Peyer's patch (tissue), 4 donors: Measurements from ENCODE around the gene PRPF6. TPM values are rescaled to one million over a fixed set of nuclear protein-coding genes. Genes with fewer than 3 reads are reported as not detected.
A peak's percentile ranks its signal among the peaks of the same experiment; 100 is the strongest.

Experiments used
- DNase-seq, 3 donors: peaks; one replicate each; pipeline ENCODE4 v3.0.0-alpha.2; 2017 to 2019
- H3K27ac ChIP-seq, 4 donors: fragments of 200-600 bp; sonication (generic); one replicate each; pipeline ENCODE4 v1.5.1; 2016 to 2019
- H3K27me3 ChIP-seq, 2 donors: fragments of 200-600 bp; sonication (generic); one replicate each; pipeline ENCODE4 v1.5.1; 2019
- H3K36me3 ChIP-seq, 3 donors: fragments of 200-600 bp; sonication (generic); one replicate each; pipeline ENCODE4 v1.5.1; 2016 to 2019
- H3K4me1 ChIP-seq, 4 donors: fragments of 200-600 bp; sonication (generic); one replicate each; pipeline ENCODE4 v1.5.1; 2016 to 2019
- H3K4me3 ChIP-seq, 4 donors: fragments of 200-600 bp; sonication (generic); 1 replicate in 3 of 4; 2 replicates in 1 of 4; pipeline ENCODE4 v1.5.1; 2016 to 2019; ENCODE audit warnings: mild to moderate bottlenecking in 1 of 4
- H3K9me3 ChIP-seq, 4 donors: fragments of 200-600 bp; sonication (generic); one replicate each; pipeline ENCODE4 v1.5.1; 2016 to 2019; ENCODE audit warnings: mild to moderate bottlenecking in 1 of 4
- POLR2A ChIP-seq, 2 donors: fragments of 450-650 bp; IDR thresholded peaks; one replicate each; pipeline ENCODE4 v1.5.1; 2017; ENCODE audit warnings: antibody characterized with exemption in 2 of 2, mild to moderate bottlenecking in 2 of 2, moderate library complexity in 2 of 2
- total RNA-seq, 4 donors: library from RNA; depleted of rRNA; stranded (reverse); fragments of >200 nt; gene quantifications; one replicate each; pipeline ENCODE4 v1.1.0, GENCODE V29; 2016
- TF ChIP-seq, protein P1 (sequence below), 6 experiments: fragments of 450-650 bp in 4 of 6; fragments of 200-600 bp in 2 of 6; sonication (generic) in 1 of 6; IDR thresholded peaks; one replicate each; pipeline ENCODE4 v1.5.1; 2017 to 2019; ENCODE audit warnings: antibody characterized with exemption in 6 of 6, mild to moderate bottlenecking in 3 of 6, moderate library complexity in 1 of 6

PRPF6 gene
- total RNA-seq, 4 donors from 2014 or later: 49.6 to 95.7 (median 64.2) TPM

DNA sequence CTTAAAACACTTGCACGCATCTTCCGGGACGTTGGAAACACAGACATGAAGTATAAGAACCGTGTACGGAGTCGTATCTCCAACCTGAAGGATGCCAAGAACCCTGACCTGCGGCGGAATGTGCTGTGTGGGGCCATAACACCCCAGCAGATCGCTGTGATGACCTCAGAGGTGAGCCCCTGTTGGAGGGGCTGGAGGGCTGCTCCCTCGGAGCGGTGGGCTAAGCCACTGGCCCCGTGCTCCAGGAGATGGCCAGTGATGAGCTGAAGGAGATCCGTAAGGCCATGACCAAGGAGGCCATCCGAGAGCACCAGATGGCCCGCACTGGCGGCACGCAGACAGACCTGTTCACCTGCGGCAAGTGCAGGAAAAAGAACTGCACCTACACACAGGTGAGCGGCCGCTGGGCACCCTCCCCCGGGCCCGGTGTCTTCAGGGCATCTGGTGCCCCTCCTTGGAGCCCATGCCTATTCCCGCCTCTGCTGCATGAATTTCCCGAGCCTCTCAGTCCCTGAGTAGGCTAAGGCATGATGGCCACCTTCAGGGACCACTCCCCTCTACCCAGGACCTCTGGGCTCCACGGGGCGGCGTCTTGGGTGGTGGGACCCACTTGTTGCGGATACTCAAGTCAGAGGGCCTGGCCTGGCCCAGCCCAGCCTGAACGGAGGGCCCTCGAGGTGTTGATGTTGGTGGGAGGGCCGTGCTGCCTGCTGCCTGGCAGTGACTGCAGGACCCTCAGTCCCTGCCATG is 89.5 kb downstream of the PRPF6 start:
- no peaks in the 10 kb centered on the region for H3K9me3 ChIP-seq
- TF ChIP-seq, protein P1, sequence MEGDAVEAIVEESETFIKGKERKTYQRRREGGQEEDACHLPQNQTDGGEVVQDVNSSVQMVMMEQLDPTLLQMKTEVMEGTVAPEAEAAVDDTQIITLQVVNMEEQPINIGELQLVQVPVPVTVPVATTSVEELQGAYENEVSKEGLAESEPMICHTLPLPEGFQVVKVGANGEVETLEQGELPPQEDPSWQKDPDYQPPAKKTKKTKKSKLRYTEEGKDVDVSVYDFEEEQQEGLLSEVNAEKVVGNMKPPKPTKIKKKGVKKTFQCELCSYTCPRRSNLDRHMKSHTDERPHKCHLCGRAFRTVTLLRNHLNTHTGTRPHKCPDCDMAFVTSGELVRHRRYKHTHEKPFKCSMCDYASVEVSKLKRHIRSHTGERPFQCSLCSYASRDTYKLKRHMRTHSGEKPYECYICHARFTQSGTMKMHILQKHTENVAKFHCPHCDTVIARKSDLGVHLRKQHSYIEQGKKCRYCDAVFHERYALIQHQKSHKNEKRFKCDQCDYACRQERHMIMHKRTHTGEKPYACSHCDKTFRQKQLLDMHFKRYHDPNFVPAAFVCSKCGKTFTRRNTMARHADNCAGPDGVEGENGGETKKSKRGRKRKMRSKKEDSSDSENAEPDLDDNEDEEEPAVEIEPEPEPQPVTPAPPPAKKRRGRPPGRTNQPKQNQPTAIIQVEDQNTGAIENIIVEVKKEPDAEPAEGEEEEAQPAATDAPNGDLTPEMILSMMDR (IDR thresholded peaks at IDR 0.05): no peak
- no peak for TF ChIP-seq POLR2A (IDR thresholded peaks at IDR 0.05)
- DNase-seq: peak in 1 of 3 donors; percentile 49
- peaks cover 0 to 43% (median 12%) of the 10 kb centered on the region in 4 donors for H3K4me1 ChIP-seq
- H3K4me3 ChIP-seq: no peak overlapping the region
- no peaks in the 10 kb centered on the region for H3K27me3 ChIP-seq
- H3K27ac ChIP-seq: no peak overlapping the region
- H3K36me3 ChIP-seq: peaks cover 0 to 22% (median 0%) of the 10 kb centered on the region in 3 donors

GRCh38 chr20:64071341-64072332 is 90.7 kb downstream of the PRPF6 start:
- no peak overlapping the region for H3K4me3 ChIP-seq
- peak overlapping the region in 1 of 4 donors; percentile 71 for H3K27ac ChIP-seq
- H3K9me3 ChIP-seq: no peaks in the 10 kb centered on the region
- peak in 2 of 3 donors; percentile 69 to 72 for DNase-seq
- TF ChIP-seq, protein P1 (IDR thresholded peaks at IDR 0.05): no peak
- no peak for TF ChIP-seq POLR2A (IDR thresholded peaks at IDR 0.05)
- H3K36me3 ChIP-seq: peaks cover 0 to 25% (median 0%) of the 10 kb centered on the region in 3 donors
- no peaks in the 10 kb centered on the region for H3K27me3 ChIP-seq
- H3K4me1 ChIP-seq: peaks cover 0 to 41% (median 1%) of the 10 kb centered on the region in 4 donors

DNA sequence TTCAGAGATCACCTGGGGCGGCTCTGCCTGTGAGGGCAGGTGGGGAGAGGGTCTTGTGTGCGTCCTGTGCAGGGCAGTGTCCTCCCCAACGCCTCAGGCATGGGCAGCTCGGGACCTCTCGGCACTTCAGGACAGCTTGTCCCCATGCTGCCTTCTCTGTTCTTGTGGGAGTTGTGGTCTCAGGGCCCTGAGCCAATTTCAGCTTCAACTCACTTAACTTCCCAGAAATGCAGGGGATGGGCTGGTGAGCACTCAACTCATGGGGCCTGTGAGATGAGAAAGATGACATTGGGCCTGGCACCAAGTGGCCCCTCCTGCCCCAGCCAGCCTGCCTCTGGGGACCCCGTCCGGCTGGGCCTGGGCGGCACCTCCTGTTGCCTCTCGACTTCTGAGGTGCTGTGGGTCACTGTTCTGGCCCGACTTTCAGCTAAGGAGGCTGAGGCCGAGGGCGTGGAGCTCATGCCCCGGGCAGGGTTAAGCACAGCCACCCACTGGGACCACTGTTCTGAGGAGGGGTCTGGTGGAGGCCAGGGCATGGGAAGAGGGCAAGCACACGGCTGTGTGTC is 91.6 kb downstream of the PRPF6 start:
- Histone ChIP-seq H3K27me3 (no peaks in the 10 kb centered on the region), H3K36me3 (peaks cover 0 to 25% (median 0%) of the 10 kb centered on the region in 3 donors), H3K4me3 (no peak overlapping the region), H3K9me3 (no peaks in the 10 kb centered on the region), H3K4me1 (peaks cover 0 to 39% (median 0%) of the 10 kb centered on the region in 4 donors), H3K27ac (peak overlapping the region in 1 of 4 donors; percentile 71)
- TF ChIP-seq, protein P1 (IDR thresholded peaks at IDR 0.05): no peak
- no peak for DNase-seq

GRCh38 chr20:64073476-64074183 is 92.7 kb downstream of the PRPF6 start:
- Histone ChIP-seq H3K27me3 (no peaks in the 10 kb centered on the region), H3K4me1 (peaks cover 0 to 46% (median 4%) of the 10 kb centered on the region in 4 donors), H3K36me3 (peaks cover 0 to 25% (median 0%) of the 10 kb centered on the region in 3 donors), H3K4me3 (no peak overlapping the region), H3K9me3 (no peaks in the 10 kb centered on the region), H3K27ac (peak overlapping the region in 1 of 4 donors; percentile 25)
- TF ChIP-seq POLR2A (IDR thresholded peaks at IDR 0.05): no peak
- TF ChIP-seq, protein P1 (IDR thresholded peaks at IDR 0.05): no peak
- DNase-seq: no peak
